SK-N-MC (cell line): ENCODE data around the gene SPAG4.

Experiments used
- EZH2 ChIP-seq: fragments of 200-600 bp; sonication (generic); IDR thresholded peaks from one replicate; pipeline ENCODE4 v1.6.1; 2017; ENCODE audit warnings: antibody characterized with exemption
- FOXP2 ChIP-seq: optimal IDR thresholded peaks from 2 replicates; pipeline ENCODE3; 2011; ENCODE audit warnings: mild to moderate bottlenecking, moderate library complexity; ENCODE audit not compliant: insufficient read depth; ENCODE audit errors: extremely low read length, control extremely low read depth
- POLR2AphosphoS5 ChIP-seq: IDR thresholded peaks from 2 replicates; pipeline ENCODE4 v1.6.1; 2012; ENCODE audit warnings: mild to moderate bottlenecking, low read depth, low read length, borderline replicate concordance

DNA sequence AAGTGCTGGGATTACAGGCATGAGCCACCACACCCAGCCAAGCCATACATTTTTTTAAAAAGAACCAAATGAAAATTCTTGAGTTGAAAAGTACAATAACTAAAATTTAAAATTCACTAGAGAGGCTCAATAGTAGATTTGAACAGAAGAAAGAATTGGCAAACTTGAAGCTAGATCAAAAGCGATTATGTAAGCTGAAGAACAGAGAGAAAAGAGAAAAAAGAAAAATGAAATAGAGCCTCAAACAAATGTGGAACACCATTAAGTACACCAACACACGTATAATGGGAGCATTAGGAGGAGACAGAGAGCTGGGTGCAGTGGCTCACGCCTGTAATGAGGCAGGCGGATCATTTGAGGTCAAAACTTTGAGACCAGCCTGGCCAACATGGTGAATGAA, 42.8 kb upstream of the SPAG4 start:
- TF ChIP-seq POLR2AphosphoS5: no peak
- TF ChIP-seq EZH2: no peak
- no peak for TF ChIP-seq FOXP2
